KOPT-K1 (cell line): Measurements from ENCODE around the gene RNF148.

Experiments used
- H3K27ac ChIP-seq: fragments of 200-600 bp; sonication (generic); 2 replicates; pipeline ENCODE4 v1.5.1; 2016; ENCODE audit warnings: antibody characterized with exemption, mild to moderate bottlenecking, low read depth, low read length; ENCODE audit not compliant: poor library complexity, severe bottlenecking
- H3K36me3 ChIP-seq: fragments of 200-600 bp; sonication (generic); 2 replicates; pipeline ENCODE4 v1.5.1; 2017; ENCODE audit warnings: antibody characterized with exemption, mild to moderate bottlenecking, low read length, moderate library complexity; ENCODE audit not compliant: insufficient read depth
- H3K9me3 ChIP-seq: fragments of 200-600 bp; sonication (generic); 2 replicates; pipeline ENCODE4 v1.5.1; 2017; ENCODE audit warnings: antibody characterized with exemption, low read length, mild to moderate bottlenecking; ENCODE audit not compliant: insufficient read depth, poor library complexity, severe bottlenecking

RNF148 gene, protein sequence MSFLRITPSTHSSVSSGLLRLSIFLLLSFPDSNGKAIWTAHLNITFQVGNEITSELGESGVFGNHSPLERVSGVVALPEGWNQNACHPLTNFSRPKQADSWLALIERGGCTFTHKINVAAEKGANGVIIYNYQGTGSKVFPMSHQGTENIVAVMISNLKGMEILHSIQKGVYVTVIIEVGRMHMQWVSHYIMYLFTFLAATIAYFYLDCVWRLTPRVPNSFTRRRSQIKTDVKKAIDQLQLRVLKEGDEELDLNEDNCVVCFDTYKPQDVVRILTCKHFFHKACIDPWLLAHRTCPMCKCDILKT

GRCh38 chr7:122702872-122703510 is at the start of gene RNF148:
RNF148 (minus strand) TSS chr7:122702922; CDS start chr7:122702750, 172 bp downstream.
- Histone ChIP-seq H3K27ac (no peak within 1 kb of the TSS), H3K36me3 (no peaks in the 10 kb centered on the region), H3K9me3 (no peaks in the 10 kb centered on the region)

DNA sequence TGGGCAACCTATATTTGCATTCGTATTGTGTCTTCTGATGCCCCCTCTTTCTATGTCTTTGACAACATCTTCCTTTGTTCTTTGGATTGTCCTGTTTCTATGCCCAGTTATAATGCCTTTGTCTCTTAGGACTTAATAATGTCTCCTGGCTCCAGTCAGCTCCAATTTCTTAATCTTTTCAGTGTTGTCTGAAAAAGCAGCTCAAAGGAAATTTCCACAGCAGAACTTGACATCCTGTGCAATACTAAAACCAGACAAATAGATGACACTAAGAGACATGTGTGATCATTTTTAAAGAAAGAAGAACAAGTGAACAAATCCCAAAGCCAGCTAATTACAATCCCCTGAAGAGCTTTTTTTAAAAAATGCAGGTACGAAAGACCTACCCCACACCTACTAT is 47.7 kb upstream of the RNF148 start:
- Histone ChIP-seq H3K27ac (no peak overlapping the region), H3K36me3 (no peaks in the 10 kb centered on the region), H3K9me3 (no peaks in the 10 kb centered on the region)

DNA sequence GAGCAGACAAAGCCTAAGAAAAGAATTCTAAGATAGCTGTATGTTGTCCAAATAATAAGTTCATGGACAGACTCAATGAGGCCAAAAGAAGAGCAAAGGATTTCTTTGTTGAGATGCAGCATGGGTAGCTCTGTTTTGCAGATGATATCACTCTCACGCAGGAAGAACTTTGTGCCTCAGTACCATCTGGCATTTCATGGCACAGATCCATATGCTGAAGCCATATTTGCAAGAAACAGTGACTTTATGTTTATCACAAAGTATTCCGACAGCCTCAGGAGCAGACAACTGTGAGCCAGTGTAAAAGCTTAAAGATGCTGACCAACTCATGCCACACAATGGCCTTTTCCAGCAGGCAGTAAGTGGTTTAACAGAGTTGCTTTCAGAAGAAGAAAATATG is 45.5 kb upstream of the RNF148 start:
- H3K9me3 ChIP-seq = no peaks in the 10 kb centered on the region
- H3K36me3 ChIP-seq = no peaks in the 10 kb centered on the region
- no peak overlapping the region for H3K27ac ChIP-seq

- Histone ChIP-seq H3K9me3 (no peaks in the 10 kb centered on the region), H3K27ac (no peak overlapping the region), H3K36me3 (no peaks in the 10 kb centered on the region)
Observed at GRCh38 chr7:122746948-122747347, 44.2 kb upstream of the RNF148 start.

GRCh38 chr7:122743211-122743610 is 40.5 kb upstream of the RNF148 start:
- Histone ChIP-seq H3K9me3 (no peaks in the 10 kb centered on the region), H3K27ac (no peak overlapping the region), H3K36me3 (no peaks in the 10 kb centered on the region)

DNA sequence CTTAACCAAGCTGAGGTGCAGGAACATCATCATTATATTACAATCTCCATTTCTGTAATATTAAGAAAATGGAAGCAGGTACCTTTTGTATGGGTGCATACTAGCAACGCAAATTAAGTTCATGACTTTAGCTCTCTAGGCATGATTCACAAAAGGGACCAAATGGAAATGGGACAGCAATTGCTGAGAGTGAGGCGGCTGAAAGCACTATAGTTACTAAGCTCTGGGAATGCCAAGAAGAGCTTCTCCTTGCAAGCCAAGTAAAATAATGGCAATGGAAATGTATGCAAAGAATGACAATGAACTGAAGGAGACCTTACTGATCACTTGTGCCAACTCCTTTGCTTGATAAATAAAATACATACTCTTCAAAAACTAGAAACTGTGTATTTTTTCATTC is 36.2 kb upstream of the RNF148 start:
- Histone ChIP-seq H3K9me3 (no peaks in the 10 kb centered on the region), H3K27ac (no peak overlapping the region), H3K36me3 (no peaks in the 10 kb centered on the region)

DNA sequence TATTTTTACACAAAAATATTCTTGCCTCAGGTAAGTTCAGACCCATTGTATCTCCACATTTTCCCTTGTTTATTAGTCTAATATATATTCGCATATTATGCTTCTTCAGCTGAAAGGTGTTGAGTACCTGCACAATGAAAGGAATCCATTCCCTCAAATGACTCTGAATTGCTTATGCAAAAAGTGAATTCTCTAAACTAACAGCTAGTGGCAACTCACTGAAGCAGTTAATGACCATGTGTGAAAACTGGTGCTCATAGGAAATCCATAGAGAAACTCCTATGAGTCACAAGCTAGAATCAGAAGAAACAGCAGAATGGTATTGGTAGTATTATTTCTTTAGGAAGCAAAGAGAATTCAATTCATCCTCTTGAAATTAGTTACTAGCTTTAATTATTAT is 33.5 kb upstream of the RNF148 start:
- Histone ChIP-seq H3K9me3 (no peaks in the 10 kb centered on the region), H3K36me3 (no peaks in the 10 kb centered on the region), H3K27ac (no peak overlapping the region)

DNA sequence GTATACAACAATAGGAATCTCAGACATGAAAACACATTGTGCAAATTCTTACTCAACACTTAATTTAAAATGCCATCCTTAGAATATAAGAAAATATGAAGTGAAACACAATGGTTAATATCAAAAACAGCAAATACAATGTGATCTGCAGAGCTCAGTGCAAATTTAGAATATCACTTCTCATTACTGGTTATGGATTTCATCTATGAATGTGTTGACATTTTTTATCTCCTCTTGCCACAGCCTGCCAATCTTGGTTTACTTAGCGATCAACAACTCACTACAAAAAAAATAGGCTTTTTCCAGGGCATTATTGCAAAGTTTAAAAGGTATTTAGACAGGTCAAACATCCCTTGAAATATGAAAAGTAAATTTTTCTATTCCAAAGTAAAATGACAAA is 25.0 kb upstream of the RNF148 start:
- no peaks in the 10 kb centered on the region for H3K36me3 ChIP-seq
- no peaks in the 10 kb centered on the region for H3K9me3 ChIP-seq
- no peak overlapping the region for H3K27ac ChIP-seq

DNA sequence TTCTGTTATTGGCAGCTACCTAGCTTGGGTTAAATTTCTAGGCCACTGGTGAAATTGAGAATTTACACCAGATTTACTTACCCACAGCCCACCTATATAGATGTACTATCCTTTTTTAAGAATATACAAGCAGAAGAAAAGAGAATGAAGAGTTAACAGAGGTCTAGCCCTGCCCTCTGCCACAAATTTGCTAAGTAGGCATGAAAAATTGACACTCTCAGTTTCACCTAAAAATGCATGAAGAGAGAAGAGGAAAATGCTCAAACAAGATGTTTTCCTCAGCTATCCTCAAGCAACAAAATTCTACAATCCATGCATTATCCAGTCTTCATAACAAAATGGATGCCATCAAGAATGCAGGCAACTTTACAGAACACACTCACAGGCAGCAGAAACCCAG is 24.6 kb upstream of the RNF148 start:
- Histone ChIP-seq H3K9me3 (no peaks in the 10 kb centered on the region), H3K36me3 (no peaks in the 10 kb centered on the region), H3K27ac (no peak overlapping the region)

DNA sequence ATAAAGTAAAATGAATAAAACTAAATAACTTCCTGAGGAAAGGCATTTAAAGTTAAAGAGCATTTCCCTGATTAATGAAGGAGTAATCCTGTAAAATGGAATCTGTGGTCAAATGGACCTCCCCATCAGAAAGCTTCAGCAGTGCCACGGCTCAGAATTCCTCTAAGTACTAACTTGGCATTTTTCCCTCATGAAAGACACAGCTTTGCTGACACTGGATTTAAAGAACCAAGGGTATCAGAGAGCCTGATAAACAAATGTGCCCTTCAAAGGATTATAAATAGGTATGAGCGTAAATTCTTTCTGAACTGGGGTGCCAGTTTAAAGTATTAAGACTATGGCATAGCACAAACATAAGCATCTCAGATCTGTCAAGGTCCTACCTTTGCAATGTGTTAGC is 24.2 kb upstream of the RNF148 start:
- Histone ChIP-seq H3K9me3 (no peaks in the 10 kb centered on the region), H3K36me3 (no peaks in the 10 kb centered on the region), H3K27ac (no peak overlapping the region)

- no peaks in the 10 kb centered on the region for H3K9me3 ChIP-seq
- H3K36me3 ChIP-seq = no peaks in the 10 kb centered on the region
- H3K27ac ChIP-seq = no peak overlapping the region
Observed at GRCh38 chr7:122724366-122724765, 21.6 kb upstream of the RNF148 start.

DNA sequence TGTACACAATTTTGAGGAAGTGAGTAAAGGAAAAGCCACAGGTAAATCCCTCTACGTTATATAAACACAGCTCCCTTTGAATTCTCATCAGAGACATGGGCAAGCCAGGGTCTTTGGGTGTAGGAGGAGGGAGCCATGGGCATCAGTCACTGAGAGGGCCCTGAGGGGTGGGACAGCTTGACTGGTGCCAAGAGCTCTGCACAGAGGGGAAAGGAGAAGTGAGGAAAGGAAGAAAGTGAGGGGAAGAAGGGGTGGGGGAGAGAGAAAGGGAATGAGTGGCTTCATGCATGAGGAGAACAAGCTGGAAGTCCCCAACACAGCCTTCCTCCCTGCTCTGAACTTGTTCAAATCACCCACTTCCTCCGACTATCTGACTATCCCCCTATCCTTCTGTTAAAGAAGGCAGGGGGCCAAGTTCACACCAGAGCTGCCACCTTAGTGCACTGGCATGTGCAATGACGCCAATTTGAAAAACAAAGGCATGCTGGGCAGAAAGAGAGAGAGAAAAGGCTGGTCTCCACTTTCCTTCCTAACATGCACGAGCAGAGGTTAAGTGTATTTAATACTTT is 16.4 kb upstream of the RNF148 start:
- no peaks in the 10 kb centered on the region for H3K9me3 ChIP-seq
- no peaks in the 10 kb centered on the region for H3K36me3 ChIP-seq
- no peak overlapping the region for H3K27ac ChIP-seq

DNA sequence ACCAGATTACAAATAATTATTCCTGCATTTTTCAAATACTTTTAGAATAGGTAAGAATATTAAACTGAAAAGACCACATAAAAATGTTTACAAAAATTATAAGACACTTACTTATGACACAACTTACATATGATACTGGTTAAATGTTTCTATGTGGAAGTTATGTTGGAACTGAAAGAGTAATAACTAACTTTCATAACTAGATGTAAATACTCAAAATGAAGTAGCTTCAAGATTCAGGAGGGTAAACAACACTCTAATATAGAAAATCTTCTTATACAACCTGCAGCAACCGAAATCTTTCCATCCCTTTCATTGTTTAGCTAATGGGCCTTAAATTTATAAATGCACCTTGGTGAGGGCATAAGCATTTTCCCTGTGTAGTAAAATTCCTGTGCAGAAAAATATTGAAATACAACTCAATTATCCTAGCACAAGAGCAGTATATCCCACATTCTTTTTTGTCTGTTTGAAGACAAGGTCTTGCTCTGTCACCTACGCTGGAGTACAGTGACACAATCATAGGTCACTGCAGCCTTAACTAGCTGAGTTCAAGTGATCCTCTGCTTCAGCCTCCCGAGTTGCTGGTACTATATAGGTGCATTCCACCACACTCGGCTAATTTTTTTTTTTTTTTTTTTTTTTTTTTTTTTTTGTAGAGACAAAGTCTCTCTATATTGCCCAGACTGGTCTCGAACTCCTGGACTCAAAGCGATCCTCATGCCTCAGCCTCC is 14.8 kb upstream of the RNF148 start:
- Histone ChIP-seq H3K36me3 (no peaks in the 10 kb centered on the region), H3K27ac (no peak overlapping the region), H3K9me3 (no peaks in the 10 kb centered on the region)

GRCh38 chr7:122715183-122715582 is 12.5 kb upstream of the RNF148 start:
- Histone ChIP-seq H3K9me3 (no peaks in the 10 kb centered on the region), H3K27ac (no peak overlapping the region), H3K36me3 (no peaks in the 10 kb centered on the region)

DNA sequence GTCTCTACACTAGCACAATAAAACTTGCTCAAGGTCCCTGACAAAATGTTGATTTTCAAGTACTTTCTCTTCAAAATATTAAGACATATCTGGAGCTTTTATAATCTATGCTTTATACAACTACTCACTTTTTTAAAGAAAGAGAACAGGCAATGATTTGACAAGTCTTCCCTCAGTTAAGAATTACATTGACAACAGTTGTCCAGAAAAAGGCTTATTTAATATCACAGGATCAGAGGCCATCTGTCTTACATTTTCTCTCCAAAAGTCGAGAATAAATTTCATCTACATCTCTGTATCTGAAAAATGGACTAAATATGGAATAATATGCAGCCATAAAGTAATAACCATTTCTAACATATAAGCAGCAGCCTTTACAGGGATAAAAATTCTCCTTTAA is 8.2 kb upstream of the RNF148 start:
- H3K36me3 ChIP-seq = no peaks in the 10 kb centered on the region
- no peaks in the 10 kb centered on the region for H3K9me3 ChIP-seq
- no peak overlapping the region for H3K27ac ChIP-seq
